ENCODE data around the gene CDH23.

GRCh38 chr10:71471006-71471405, 74.3 kb downstream of the CDH23 start:
- TF ChIP-seq EZH2phosphoT487 (IDR thresholded peaks at IDR 0.05; ENCODE audit: insufficient read depth, low read depth) (no peak), EZH2 (IDR thresholded peaks at IDR 0.05; ENCODE audit: insufficient read depth, poor library complexity, severe bottlenecking) (no peak)

Data from GM23248 (cell line).